SKM-1 (cell line): Measurements from ENCODE around the gene ANXA5.

Source experiments
- DNase-seq: peaks from one replicate; lab custom pipeline; 2025; ENCODE audit not compliant: unreplicated experiment; lab: John Stamatoyannopoulos, UW

ANXA5 gene

GRCh38 chr4:121648516-121648915 is 48.3 kb downstream of the ANXA5 start:
- DNase-seq: no peak

- no peak for DNase-seq
Observed at GRCh38 chr4:121642876-121643585, 53.7 kb downstream of the ANXA5 start.

- DNase-seq: no peak
Observed at GRCh38 chr4:121642292-121642691, 54.5 kb downstream of the ANXA5 start.

GRCh38 chr4:121633653-121634052 is 63.1 kb downstream of the ANXA5 start:
- DNase-seq: no peak

- no peak for DNase-seq
Observed at GRCh38 chr4:121632636-121633035, 64.1 kb downstream of the ANXA5 start.
